Stomach (tissue), 19 donors: ENCODE results near the gene IQUB. TPM values are rescaled to one million over a fixed set of nuclear protein-coding genes. Genes with fewer than 3 reads are reported as not detected.

Source experiments
- DNase-seq, 2 donors: peaks; one replicate each; pipeline versions ENCODE4 v3.0.0 to v3.0.0-alpha.2; 2013 to 2019
- H3K27ac ChIP-seq, 5 donors: fragments of 200-600 bp in 4 of 5; sonication (generic) in 4 of 5; one replicate each; pipeline ENCODE4 v1.5.1; 2013 to 2019; ENCODE audit warnings: mild to moderate bottlenecking in 1 of 5, moderate library complexity in 1 of 5
- H3K27me3 ChIP-seq, 3 donors: fragments of 200-600 bp; sonication (generic); one replicate each; pipeline ENCODE4 v1.5.1; 2017 to 2019; ENCODE audit warnings: mixed run types in 1 of 3
- H3K36me3 ChIP-seq, 4 donors: fragments of 200-600 bp; sonication (generic); 1 replicate in 3 of 4; 2 replicates in 1 of 4; pipeline ENCODE4 v1.5.1; 2016 to 2019
- H3K4me1 ChIP-seq, 4 donors: fragments of 200-600 bp; sonication (generic); one replicate each; pipeline ENCODE4 v1.5.1; 2016 to 2019
- H3K4me3 ChIP-seq, 4 donors: fragments of 200-600 bp; sonication (generic) in 3 of 4; one replicate each; pipeline ENCODE4 v1.5.1; 2016 to 2019; ENCODE audit warnings: mild to moderate bottlenecking in 1 of 4
- H3K9me3 ChIP-seq, 4 donors: fragments of 200-600 bp; sonication (generic); one replicate each; pipeline ENCODE4 v1.5.1; 2016 to 2019
- EP300 ChIP-seq: sonication (generic); formaldehyde crosslinking; IDR thresholded peaks from one replicate; pipeline ENCODE4 v1.6.1; 2017; ENCODE audit warnings: antibody characterized with exemption
- POLR2A ChIP-seq, 4 donors: fragments of 450-650 bp; IDR thresholded peaks; one replicate each; pipeline ENCODE4 v1.6.1; 2016; ENCODE audit warnings: antibody characterized with exemption in 4 of 4, control low read depth in 2 of 4, mild to moderate bottlenecking in 1 of 4, moderate library complexity in 1 of 4
- POLR2AphosphoS5 ChIP-seq, 3 donors: sonication (generic); formaldehyde crosslinking; IDR thresholded peaks; one replicate each; pipeline ENCODE4 v1.6.1; 2016; ENCODE audit warnings: antibody characterized with exemption in 3 of 3
- WGBS, 5 donors: extraction: QIAGEN DNeasy Blood & Tissue Kit in 3 of 5; methylation state at CpG; one replicate each; pipeline versions ENCODE4 v1.1.5 to v1.1.7; 2013 to 2018; 5-methylcytosine and 5-hydroxymethylcytosine counted together
- intact Hi-C: fragments of 100-400 bp; cut with DNase I; formaldehyde crosslinking; loops from one replicate; pipeline ENCODE4 v1.15.1; 2023; ENCODE audit warnings: low total_unique reads
- long read RNA-seq, 10 donors: transcript quantifications; one replicate each; lab custom pipeline, GENCODE V29; 2026
- polyA plus RNA-seq, 3 donors: library from polyadenylated mRNA; stranded (reverse); fragments of 200-250 nt; gene quantifications; one replicate each; pipeline ENCODE4 v1.2.3, GENCODE V29; 2013
- total RNA-seq, 5 donors: library from RNA; depleted of rRNA; stranded (reverse); fragments of >200 nt; gene quantifications; one replicate each; pipeline versions ENCODE4 v1.1.0 to v1.2.3, GENCODE V29; 2014 to 2016
- TF ChIP-seq, protein P1 (sequence below), 7 experiments: fragments of 450-650 bp in 4 of 7; fragments of 200-600 bp in 3 of 7; sonication (generic) in 3 of 7; IDR thresholded peaks; one replicate each; pipeline ENCODE4 v1.5.1; 2016 to 2019; ENCODE audit warnings: antibody characterized with exemption in 7 of 7, control low read depth in 2 of 7, mild to moderate bottlenecking in 1 of 7
- donor health status: healthy with polysubstance abuse.
- donor health status: Bipolar disorder and iron deficiency.
- donor health status: healthy.

The IQUB gene
- 1 to 10 TPM in 1 of 5 donors, under 1 TPM in 1, not detected in 3; 0.55 to 2.7 TPM for total RNA-seq
- under 1 TPM in 2 of 3 donors, not detected in 1; 0.05 to 0.12 TPM for polyA plus RNA-seq
- long read RNA-seq, donor 1: 0 reads
- long read RNA-seq, donor 2: 0 reads
- long read RNA-seq, donor 3: 0 reads
- long read RNA-seq, donor 4: 0 reads
- long read RNA-seq, donor 5: 0 reads
- long read RNA-seq, donor 6: 0 reads
- long read RNA-seq, donor 7: 0 reads
- long read RNA-seq, donor 8: 0 reads
- long read RNA-seq, donor 9: 0 reads
- long read RNA-seq, donor 10: 0 reads

DNA sequence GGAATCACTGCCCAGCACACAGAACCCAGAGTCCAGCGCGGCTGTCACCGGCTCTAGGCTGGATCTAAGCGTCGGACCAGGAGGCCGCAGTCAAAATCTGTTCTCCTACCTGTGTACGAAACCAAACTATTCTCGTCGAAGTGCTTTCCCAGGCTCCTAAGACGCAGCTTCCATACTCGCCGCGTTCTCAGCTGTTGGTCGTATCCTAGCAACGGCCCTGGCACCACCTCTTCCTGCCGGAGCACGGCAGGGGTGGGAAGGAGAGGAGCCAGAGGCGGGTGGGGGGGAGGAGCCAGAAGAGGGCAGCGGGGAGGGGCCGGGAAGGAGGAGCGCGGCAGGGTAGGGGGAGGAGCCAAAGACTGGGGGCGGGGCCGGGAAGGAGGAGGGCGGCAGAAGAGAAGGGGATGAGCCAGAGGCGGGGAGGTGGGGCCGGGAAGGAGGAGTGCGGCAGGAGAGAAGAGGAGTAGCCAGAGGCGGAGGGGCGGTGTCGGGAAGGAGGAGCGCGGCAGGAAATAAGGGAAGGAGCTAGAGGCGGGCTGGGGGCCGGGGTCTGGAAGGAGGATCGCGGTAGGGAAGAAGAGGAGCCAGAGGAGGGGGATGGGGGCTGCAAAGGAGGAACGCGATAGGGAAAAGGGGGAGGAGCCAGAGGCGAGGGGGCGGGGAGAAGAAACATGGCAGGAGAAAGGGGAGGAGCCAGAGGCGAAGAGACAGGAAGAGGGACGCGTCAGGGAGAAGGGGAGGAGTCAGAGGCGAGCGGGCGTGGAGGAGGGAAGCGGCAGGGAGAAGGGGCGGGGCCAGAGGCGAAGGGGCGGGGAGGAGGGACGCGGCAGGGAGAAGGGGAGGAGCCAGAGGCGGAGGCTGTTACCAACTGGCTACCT, at the start of gene IQUB:
Gene IQUB (minus strand): TSS at position 213 of the 878 bp plus-strand sequence. CDS start 22,255 bp downstream, outside the sequence.
- Histone ChIP-seq H3K36me3 (peaks cover 0 to 4% (median 0%) of the 10 kb centered on the region in 4 donors), H3K27me3 (peaks cover 0 to 37% (median 9%) of the 10 kb centered on the region in 3 donors), H3K9me3 (no peaks in the 10 kb centered on the region), H3K4me3 (peak within 1 kb of the TSS; percentile 59 to 76 (median 66)), H3K27ac (peak within 1 kb of the TSS; percentile 88 to 92 (median 90)), H3K4me1 (peaks cover 5 to 31% (median 16%) of the 10 kb centered on the region in 4 donors)
- WGBS, 5 donors: 0 to 1% (median 1%) methylated on average over 39 to 54 of the region's 54 CpGs
- intact Hi-C loops: no loop called here
- no peak for TF ChIP-seq EP300
- TF ChIP-seq POLR2AphosphoS5 (IDR thresholded peaks at IDR 0.05): peak in 2 of 3 donors; percentile 4 to 58
- peak; percentile 99 for DNase-seq

DNA sequence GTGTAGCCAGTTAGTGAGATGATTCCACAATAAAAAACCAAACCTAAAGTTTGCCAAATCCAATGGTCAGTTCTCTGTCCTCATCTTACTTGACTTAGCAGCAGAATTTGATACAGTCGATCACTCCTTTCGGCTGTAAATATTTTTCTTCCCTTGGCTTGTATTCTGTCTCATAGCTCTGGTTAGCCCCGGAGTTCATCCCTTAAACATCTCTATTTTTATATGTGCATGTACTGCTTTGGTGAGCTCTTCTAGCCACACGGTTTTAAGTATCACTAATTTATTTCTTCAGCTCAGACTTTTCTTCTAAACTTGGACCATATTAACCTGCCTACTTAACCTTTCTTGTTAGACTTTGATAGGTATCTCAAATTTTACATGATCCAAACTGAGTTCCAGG, 49.4 kb upstream of the IQUB start:
- no peak overlapping the region for H3K27ac ChIP-seq
- TF ChIP-seq POLR2A (IDR thresholded peaks at IDR 0.05): no peak
- TF ChIP-seq, protein P1, sequence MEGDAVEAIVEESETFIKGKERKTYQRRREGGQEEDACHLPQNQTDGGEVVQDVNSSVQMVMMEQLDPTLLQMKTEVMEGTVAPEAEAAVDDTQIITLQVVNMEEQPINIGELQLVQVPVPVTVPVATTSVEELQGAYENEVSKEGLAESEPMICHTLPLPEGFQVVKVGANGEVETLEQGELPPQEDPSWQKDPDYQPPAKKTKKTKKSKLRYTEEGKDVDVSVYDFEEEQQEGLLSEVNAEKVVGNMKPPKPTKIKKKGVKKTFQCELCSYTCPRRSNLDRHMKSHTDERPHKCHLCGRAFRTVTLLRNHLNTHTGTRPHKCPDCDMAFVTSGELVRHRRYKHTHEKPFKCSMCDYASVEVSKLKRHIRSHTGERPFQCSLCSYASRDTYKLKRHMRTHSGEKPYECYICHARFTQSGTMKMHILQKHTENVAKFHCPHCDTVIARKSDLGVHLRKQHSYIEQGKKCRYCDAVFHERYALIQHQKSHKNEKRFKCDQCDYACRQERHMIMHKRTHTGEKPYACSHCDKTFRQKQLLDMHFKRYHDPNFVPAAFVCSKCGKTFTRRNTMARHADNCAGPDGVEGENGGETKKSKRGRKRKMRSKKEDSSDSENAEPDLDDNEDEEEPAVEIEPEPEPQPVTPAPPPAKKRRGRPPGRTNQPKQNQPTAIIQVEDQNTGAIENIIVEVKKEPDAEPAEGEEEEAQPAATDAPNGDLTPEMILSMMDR (IDR thresholded peaks at IDR 0.05): no peak
- TF ChIP-seq POLR2AphosphoS5 (IDR thresholded peaks at IDR 0.05): no peak
- no peak for TF ChIP-seq EP300
- intact Hi-C loops: no loop called here
- H3K36me3 ChIP-seq: no peaks in the 10 kb centered on the region
- H3K4me1 ChIP-seq: peaks cover 0 to 4% (median 2%) of the 10 kb centered on the region in 4 donors
- no peaks in the 10 kb centered on the region for H3K9me3 ChIP-seq
- WGBS, 5 donors: 85 to 91% (median 86%) methylated on average over 4 of the region's 4 CpGs
- no peak for DNase-seq
- no peak overlapping the region for H3K4me3 ChIP-seq
- peaks cover 0 to 9% (median 0%) of the 10 kb centered on the region in 3 donors for H3K27me3 ChIP-seq

DNA sequence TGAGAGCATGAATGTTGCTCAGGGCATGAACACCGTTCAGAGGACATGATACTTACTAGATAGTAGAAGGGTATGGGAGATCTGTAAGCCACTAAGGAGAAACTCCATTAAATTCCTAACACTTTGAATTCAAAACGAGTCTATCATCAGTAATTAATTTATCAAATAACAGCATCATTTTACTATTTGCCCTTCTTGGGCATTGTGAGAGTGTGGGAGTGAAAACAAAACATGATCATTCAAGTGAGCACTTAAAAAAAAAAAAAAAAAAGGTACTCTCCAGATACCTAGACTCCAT, 46.7 kb upstream of the IQUB start:
- Histone ChIP-seq H3K27ac (no peak overlapping the region), H3K36me3 (no peaks in the 10 kb centered on the region), H3K4me1 (peaks cover 0 to 4% (median 2%) of the 10 kb centered on the region in 4 donors), H3K9me3 (no peaks in the 10 kb centered on the region), H3K4me3 (no peak overlapping the region), H3K27me3 (peaks cover 0 to 9% (median 0%) of the 10 kb centered on the region in 3 donors)
- TF ChIP-seq POLR2AphosphoS5 (IDR thresholded peaks at IDR 0.05) (no peak), POLR2A (IDR thresholded peaks at IDR 0.05) (no peak), EP300 (no peak)
- TF ChIP-seq, protein P1 (IDR thresholded peaks at IDR 0.05): no peak
- intact Hi-C loops: no loop called here
- DNase-seq: no peak
- WGBS, 5 donors: 13 to 32% (median 26%) methylated on average over 2 of the region's 2 CpGs

DNA sequence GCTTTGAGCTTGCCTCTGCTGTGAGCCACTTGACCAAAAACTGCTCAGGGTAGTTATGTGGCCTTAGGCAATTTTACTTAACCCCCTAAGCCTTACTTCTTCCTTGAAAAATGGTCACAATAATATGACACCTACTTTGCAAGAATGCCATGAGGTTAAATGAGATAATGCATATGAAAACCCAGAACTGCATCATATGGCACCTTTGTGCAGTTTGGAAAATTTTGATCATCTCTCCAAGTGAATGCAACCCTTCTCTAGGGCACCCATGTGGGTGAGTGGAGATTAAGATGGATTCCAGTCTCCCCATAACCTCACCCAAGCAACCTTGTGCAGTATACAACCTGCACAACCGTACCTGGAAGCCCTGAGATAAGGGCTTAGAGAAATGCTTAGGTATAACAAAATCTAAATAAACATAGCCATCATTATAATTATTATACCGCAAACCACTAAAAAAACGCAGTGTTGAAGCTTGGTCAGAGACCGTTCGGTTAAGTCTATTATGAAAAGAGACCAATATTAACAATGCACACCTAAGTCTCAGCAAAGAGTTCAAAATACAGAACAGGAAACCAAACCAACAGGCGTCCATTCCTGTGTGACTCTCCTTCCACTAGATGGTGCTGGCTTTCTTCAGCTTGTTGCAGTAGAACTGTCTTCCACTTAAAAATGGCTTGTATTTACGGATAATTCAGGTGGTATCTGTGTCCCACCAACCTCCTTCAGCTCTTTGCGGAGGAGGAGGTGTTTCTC, 46.2 kb upstream of the IQUB start:
- Histone ChIP-seq H3K9me3 (no peaks in the 10 kb centered on the region), H3K27me3 (peaks cover 0 to 9% (median 0%) of the 10 kb centered on the region in 3 donors), H3K36me3 (no peaks in the 10 kb centered on the region), H3K27ac (no peak overlapping the region), H3K4me1 (peaks cover 0 to 4% (median 2%) of the 10 kb centered on the region in 4 donors), H3K4me3 (no peak overlapping the region)
- TF ChIP-seq, protein P1 (IDR thresholded peaks at IDR 0.05): peak in 4 of 7 experiments; percentile 34 to 50 (median 36)
- TF ChIP-seq POLR2A (IDR thresholded peaks at IDR 0.05) (no peak), EP300 (no peak), POLR2AphosphoS5 (IDR thresholded peaks at IDR 0.05) (no peak)
- WGBS, 5 donors: 21 to 27% (median 24%) methylated on average over 8 of the region's 8 CpGs
- DNase-seq: peak in 1 of 2 donors; percentile 66
- intact Hi-C loops: no loop called here
